T-cell (primary cell): ENCODE data around the gene NEMP2. TPM values are rescaled to one million over a fixed set of nuclear protein-coding genes. Genes with fewer than 3 reads are reported as not detected.
A peak's percentile ranks its signal among the peaks of the same experiment; 100 is the strongest.
"Not testable (repeated sequence)": the region's sequence is repeated elsewhere in the genome, so short reads cannot be mapped to it uniquely, and the experiment has no call there.

ENCODE experiments used
- ATAC-seq, 4 experiments: fragments of 200-7000 bp in 3 of 4; fragments of 150-1000 bp in 1 of 4; cut with Tn5 transposase; replicated peaks in 1 of 4; 1 replicate in 3 of 4; 2 replicates in 1 of 4; pipeline ENCODE4 v1.10.0; 2021; ENCODE audit warnings: moderate library complexity in 3 of 4, mild to moderate bottlenecking in 2 of 4, moderate number of reproducible peaks in 1 of 4
- CTCF ChIA-PET, 2 donors: fragments of 300-600 bp; sonication (Branson Sonifier 250); formaldehyde crosslinking; loops; one replicate each; lab custom pipeline; 2022; ENCODE audit warnings: antibody characterized with exemption in 2 of 2; lab: Charles Lee
- POLR2A ChIA-PET, 2 donors: fragments of 300-600 bp; sonication (Branson Sonifier 250); formaldehyde crosslinking; loops; one replicate each; lab custom pipeline; 2022; ENCODE audit warnings: antibody characterized with exemption in 2 of 2; lab: Charles Lee
- DNase-seq, 35 experiments: peaks; one replicate each; pipeline versions ENCODE4 v3.0.0 to v3.0.0-alpha.2; 2013 to 2023
- H3K27ac ChIP-seq: one replicate; pipeline ENCODE4 v1.5.1; 2013; ENCODE audit warnings: low read length
- H3K27me3 ChIP-seq, 2 experiments: replicated peaks in 1 of 2; 1 replicate in 1 of 2; 2 replicates in 1 of 2; pipeline versions ENCODE4 v1.6.1 to v1.7.0; 2013; ENCODE audit warnings: low read length in 1 of 2, mixed read lengths in 1 of 2; ENCODE audit not compliant: control insufficient read depth in 2 of 2, insufficient read depth in 2 of 2; ENCODE audit errors: extremely low read depth in 1 of 2
- H3K36me3 ChIP-seq, 2 donors: 1 replicate in 1 of 2; 2 replicates in 1 of 2; pipeline versions ENCODE4 v1.6.1 to v1.7.0; 2013; ENCODE audit warnings: low read length in 1 of 2; ENCODE audit not compliant: control insufficient read depth in 2 of 2, insufficient read depth in 1 of 2; ENCODE audit errors: extremely low read depth in 1 of 2
- H3K4me1 ChIP-seq, 2 experiments: 1 replicate in 1 of 2; 2 replicates in 1 of 2; pipeline versions ENCODE4 v1.6.1 to v1.7.0; 2013; ENCODE audit warnings: low read length in 2 of 2, mixed read lengths in 1 of 2; ENCODE audit not compliant: insufficient read depth in 2 of 2, control insufficient read depth in 1 of 2; ENCODE audit errors: extremely low read depth in 1 of 2
- H3K4me3 ChIP-seq, 2 donors: 1 replicate in 1 of 2; 2 replicates in 1 of 2; pipeline versions ENCODE4 v1.5.1 to v1.7.0; 2013; ENCODE audit warnings: mild to moderate bottlenecking in 2 of 2, low read length in 1 of 2, moderate library complexity in 1 of 2; ENCODE audit not compliant: control insufficient read depth in 1 of 2; ENCODE audit errors: extremely low read depth in 1 of 2
- H3K9me3 ChIP-seq: 2 replicates; pipeline ENCODE4 v1.7.0; 2013
- H3K27ac Mint-ChIP-seq, 2 donors: one replicate each; pipeline ENCODE4 v1.8.0; 2020 to 2021; ENCODE audit warnings: mild to moderate bottlenecking in 2 of 2, mixed read lengths in 2 of 2
- H3K27me3 Mint-ChIP-seq, 2 donors: one replicate each; pipeline ENCODE4 v1.8.0; 2021 to 2022; ENCODE audit warnings: mixed read lengths in 2 of 2
- H3K36me3 Mint-ChIP-seq: one replicate; pipeline ENCODE4 v1.8.0; 2021; ENCODE audit warnings: mixed read lengths
- H3K4me1 Mint-ChIP-seq, 3 donors: one replicate each; pipeline ENCODE4 v1.8.0; 2020 to 2022; ENCODE audit warnings: mixed read lengths in 3 of 3, mild to moderate bottlenecking in 1 of 3
- H3K4me3 Mint-ChIP-seq, 3 donors: one replicate each; pipeline ENCODE4 v1.8.0; 2020 to 2022; ENCODE audit warnings: mild to moderate bottlenecking in 3 of 3, mixed read lengths in 3 of 3, moderate library complexity in 3 of 3
- H3K9me3 Mint-ChIP-seq, 3 donors: one replicate each; pipeline ENCODE4 v1.8.0; 2020 to 2022; ENCODE audit warnings: mixed read lengths in 3 of 3
- WGBS: methylation state at CpG from one replicate; pipeline ENCODE4 v1.1.5; 2013; ENCODE audit warnings: missing lambda C conversion rate; ENCODE audit not compliant: insufficient coverage; 5-methylcytosine and 5-hydroxymethylcytosine counted together
- total RNA-seq, 35 experiments: library from RNA in 6 of 35; stranded (reverse) in 6 of 35; fragments of 120-200 nt in 1 of 35; gene quantifications; one replicate each; pipeline versions ENCODE4 v1.2.1 to v1.2.4 and lab custom pipeline; 2013 to 2026

The NEMP2 gene
- total RNA-seq, 5 donors from 2014 or later (not counting 1 experiment from before 2014, with no cell fraction given) = 11.1 to 16.2 (median 15.3) TPM

- H3K9me3 ChIP-seq = no peaks in the 10 kb centered on the region
- Mint-ChIP-seq H3K36me3 (peaks cover 16% of the 10 kb centered on the region), H3K9me3 (no peaks in the 10 kb centered on the region), H3K4me1 (peaks cover 24 to 26% (median 25%) of the 10 kb centered on the region in 3 donors), H3K4me3 (no peak overlapping the region), H3K27me3 (no peaks in the 10 kb centered on the region), H3K27ac (peak overlapping the region in 1 of 2 donors; percentile 78)
- ChIA-PET POLR2A (interaction anchor here in 1 of 2 donors (1.0 kb wide), 1 partner anchor 20 kb away, joined by 3 read pairs; no protein-coding TSS in a partner anchor), CTCF (interaction anchor here in 1 of 2 donors (0.7 kb wide), 1 partner anchor 22 kb away, joined by 3 read pairs; no protein-coding TSS in a partner anchor)
- H3K27me3 ChIP-seq = no peaks in the 10 kb centered on the region
- WGBS = 96% methylated on average over 4 of the region's 5 CpGs
- ATAC-seq (peak in 1 of 4 experiments; percentile 12), DNase-seq (no peak)
- H3K4me3 ChIP-seq = no peak overlapping the region
- peaks cover 9 to 19% of the 10 kb centered on the region in 2 experiments for H3K4me1 ChIP-seq
- no peak overlapping the region for H3K27ac ChIP-seq
- H3K36me3 ChIP-seq = peaks cover 7 to 36% of the 10 kb centered on the region in 2 donors
These were observed 21.9 kb downstream of the NEMP2 start for GRCh38 chr2:190512539-190513095.

GRCh38 chr2:190511104-190511503, 23.4 kb downstream of the NEMP2 start:
- Mint-ChIP-seq H3K27ac (peak overlapping the region in 1 of 2 donors; percentile 4), H3K9me3 (no peaks in the 10 kb centered on the region), H3K36me3 (peaks cover 22% of the 10 kb centered on the region), H3K27me3 (no peaks in the 10 kb centered on the region), H3K4me3 (no peak overlapping the region), H3K4me1 (peaks cover 15 to 25% (median 20%) of the 10 kb centered on the region in 3 donors)
- no peak for DNase-seq
- ATAC-seq = no peak
- Histone ChIP-seq H3K27ac (no peak overlapping the region), H3K36me3 (peaks cover 7 to 47% of the 10 kb centered on the region in 2 donors), H3K4me1 (peaks cover under 1 to 11% of the 10 kb centered on the region in 2 experiments), H3K27me3 (no peaks in the 10 kb centered on the region), H3K4me3 (no peak overlapping the region), H3K9me3 (no peaks in the 10 kb centered on the region)
- ChIA-PET POLR2A (no interaction called here), CTCF (interaction anchor here in 1 of 2 donors (1.0 kb wide), 1 partner anchor 130 kb away, joined by 4 read pairs; no protein-coding TSS in a partner anchor)
- WGBS = no CpG with 5 or more reads among the region's 2 CpGs

DNA sequence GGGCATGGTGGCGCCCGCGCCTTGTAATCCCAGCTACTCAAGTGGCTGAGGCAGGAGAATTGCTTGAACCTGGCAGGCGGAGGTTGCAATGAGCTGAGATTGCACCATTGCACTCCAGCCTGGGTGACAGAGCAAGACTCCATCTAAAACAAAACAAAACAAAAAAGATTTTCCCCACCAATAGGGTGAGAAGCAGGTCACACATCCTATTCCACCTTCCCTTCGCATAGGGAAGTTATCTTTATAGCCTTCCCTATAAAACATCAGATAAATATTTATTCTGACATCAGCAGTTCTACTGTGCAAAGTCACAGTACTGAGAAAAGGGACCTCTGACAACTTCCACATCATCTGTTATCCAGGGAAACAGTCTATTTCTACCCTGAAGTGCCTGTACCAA, 24.6 kb downstream of the NEMP2 start:
- not testable (repeated sequence) for DNase-seq, H3K27me3 ChIP-seq, H3K4me3 Mint-ChIP-seq, H3K4me3 ChIP-seq, H3K27ac ChIP-seq, H3K4me1 ChIP-seq, ATAC-seq, H3K27me3 Mint-ChIP-seq, H3K9me3 ChIP-seq, H3K27ac Mint-ChIP-seq, H3K9me3 Mint-ChIP-seq
- ChIA-PET CTCF (interaction anchor here in 1 of 2 donors (0.7 kb wide), 1 partner anchor 42 kb away, joined by 3 read pairs; no protein-coding TSS in a partner anchor), POLR2A (interaction anchor here in 1 of 2 donors (0.6 kb wide), 2 partner anchors 129 to 201 kb away, joined by 3 read pairs; no protein-coding TSS in a partner anchor)
- peaks cover 29% of the 10 kb centered on the region for H3K36me3 Mint-ChIP-seq
- peaks cover 7 to 59% of the 10 kb centered on the region in 2 donors for H3K36me3 ChIP-seq
- H3K4me1 Mint-ChIP-seq = peaks cover 7 to 21% (median 8%) of the 10 kb centered on the region in 3 donors
- 92% methylated on average over 2 of the region's 5 CpGs for WGBS

DNA sequence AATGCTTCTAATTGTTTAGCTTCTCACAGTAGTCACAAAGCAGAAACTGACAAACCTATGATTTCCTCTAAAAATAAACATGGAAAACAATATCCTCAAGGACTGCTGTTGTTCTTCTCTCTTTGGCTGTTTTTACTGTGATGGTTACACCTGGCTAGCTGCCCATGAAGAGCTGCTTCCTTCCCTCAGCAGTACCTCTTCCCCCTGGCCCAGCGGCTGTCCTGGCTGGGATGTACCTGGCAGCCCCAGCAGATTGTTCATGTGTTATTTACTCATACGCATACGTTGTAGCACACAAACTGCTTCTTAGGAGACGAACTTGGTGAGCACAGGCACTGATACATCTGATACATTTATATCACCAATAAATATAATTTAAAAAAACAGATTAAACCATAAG, 27.4 kb downstream of the NEMP2 start:
- Mint-ChIP-seq H3K9me3 (no peaks in the 10 kb centered on the region), H3K4me3 (no peak overlapping the region), H3K27ac (peak overlapping the region; percentile 25 to 88), H3K27me3 (no peaks in the 10 kb centered on the region), H3K4me1 (peaks cover 4 to 19% (median 10%) of the 10 kb centered on the region in 3 donors), H3K36me3 (peaks cover 47% of the 10 kb centered on the region)
- H3K4me1 ChIP-seq = no peaks in the 10 kb centered on the region
- CTCF ChIA-PET = no interaction called here
- H3K9me3 ChIP-seq = no peaks in the 10 kb centered on the region
- DNase-seq (no peak), ATAC-seq (no peak)
- H3K4me3 ChIP-seq = no peak overlapping the region
- no CpG with 5 or more reads among the region's 4 CpGs for WGBS
- H3K36me3 ChIP-seq = peaks cover 12 to 63% of the 10 kb centered on the region in 2 donors
- H3K27me3 ChIP-seq = no peaks in the 10 kb centered on the region
- H3K27ac ChIP-seq = no peak overlapping the region
- POLR2A ChIA-PET = interaction anchor here in 1 of 2 donors (0.7 kb wide), 1 partner anchor 107 kb away, joined by 3 read pairs; no protein-coding TSS in a partner anchor

DNA sequence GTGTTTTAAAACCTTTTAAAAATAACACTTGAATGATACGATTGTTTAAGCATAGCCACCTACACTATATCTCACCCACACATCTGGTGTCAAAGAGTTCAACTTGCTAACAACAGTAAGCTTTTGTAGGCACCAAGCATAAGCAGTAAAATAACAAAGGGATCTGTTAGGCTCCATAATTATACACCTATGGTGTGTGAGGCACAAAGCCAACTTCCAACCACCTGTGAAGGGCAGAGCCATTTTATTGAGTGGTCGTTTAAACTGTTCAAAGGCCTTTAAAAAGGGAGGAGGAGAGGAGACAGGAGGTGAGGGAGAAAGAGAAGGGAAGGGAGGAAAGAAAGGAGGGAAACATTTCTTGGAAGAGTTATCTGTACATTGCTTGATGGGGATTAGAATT, 27.9 kb downstream of the NEMP2 start:
- no peak for ATAC-seq
- H3K4me1 Mint-ChIP-seq = peaks cover 4 to 19% (median 10%) of the 10 kb centered on the region in 3 donors
- no peak for DNase-seq
- POLR2A ChIA-PET = interaction anchor here in 1 of 2 donors (0.7 kb wide), 1 partner anchor 108 kb away, joined by 3 read pairs; no protein-coding TSS in a partner anchor
- H3K36me3 Mint-ChIP-seq = peaks cover 47% of the 10 kb centered on the region
- no peaks in the 10 kb centered on the region for H3K27me3 Mint-ChIP-seq
- H3K27ac Mint-ChIP-seq = peak overlapping the region; percentile 73 to 88
- no peaks in the 10 kb centered on the region for H3K9me3 ChIP-seq
- no peak overlapping the region for H3K4me3 Mint-ChIP-seq
- H3K27me3 ChIP-seq = no peaks in the 10 kb centered on the region
- H3K4me1 ChIP-seq = no peaks in the 10 kb centered on the region
- no peaks in the 10 kb centered on the region for H3K9me3 Mint-ChIP-seq
- WGBS = no CpG with 5 or more reads among the region's 2 CpGs
- H3K27ac ChIP-seq = no peak overlapping the region
- CTCF ChIA-PET = interaction anchor here in 1 of 2 donors (0.6 kb wide), 1 partner anchor 298 kb away, joined by 5 read pairs; no protein-coding TSS in a partner anchor
- H3K4me3 ChIP-seq = no peak overlapping the region
- peaks cover 12 to 63% of the 10 kb centered on the region in 2 donors for H3K36me3 ChIP-seq

GRCh38 chr2:190505696-190506095, 28.8 kb downstream of the NEMP2 start:
- no CpG with 5 or more reads among the region's 1 CpG for WGBS
- H3K9me3 ChIP-seq = no peaks in the 10 kb centered on the region
- H3K27me3 Mint-ChIP-seq = no peaks in the 10 kb centered on the region
- no peaks in the 10 kb centered on the region for H3K4me1 ChIP-seq
- ChIA-PET POLR2A (no interaction called here), CTCF (no interaction called here)
- no peak overlapping the region for H3K27ac ChIP-seq
- H3K9me3 Mint-ChIP-seq = no peaks in the 10 kb centered on the region
- H3K27ac Mint-ChIP-seq = peak overlapping the region; percentile 77 to 78
- no peak overlapping the region for H3K4me3 Mint-ChIP-seq
- peaks cover 8 to 24% (median 15%) of the 10 kb centered on the region in 3 donors for H3K4me1 Mint-ChIP-seq
- no peaks in the 10 kb centered on the region for H3K27me3 ChIP-seq
- no peak overlapping the region for H3K4me3 ChIP-seq
- peaks cover 50% of the 10 kb centered on the region for H3K36me3 Mint-ChIP-seq
- no peak for ATAC-seq
- H3K36me3 ChIP-seq = peaks cover 12 to 72% of the 10 kb centered on the region in 2 donors
- DNase-seq = no peak
